ENCODE data around the gene JAML.

DNA sequence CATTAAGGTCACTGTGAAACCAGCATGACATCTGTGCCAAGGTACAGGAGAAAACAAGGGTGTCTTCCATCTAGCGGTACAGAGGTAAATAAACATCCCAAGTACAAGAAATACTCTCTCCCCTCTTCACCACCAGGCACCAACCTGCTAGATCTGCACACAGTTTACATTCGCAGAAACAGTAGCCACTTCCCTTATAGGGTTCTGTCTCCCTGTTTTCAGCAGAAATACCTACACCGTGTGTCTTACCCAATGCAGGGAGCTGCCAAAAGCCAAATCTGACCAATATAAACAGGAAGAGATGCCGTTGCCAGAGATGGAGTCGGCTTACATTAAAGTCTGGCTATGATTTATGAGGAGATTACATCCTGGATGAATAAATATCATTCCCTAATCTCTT lies 73.4 kb downstream of the JAML start:
- TF ChIP-seq, protein P1, sequence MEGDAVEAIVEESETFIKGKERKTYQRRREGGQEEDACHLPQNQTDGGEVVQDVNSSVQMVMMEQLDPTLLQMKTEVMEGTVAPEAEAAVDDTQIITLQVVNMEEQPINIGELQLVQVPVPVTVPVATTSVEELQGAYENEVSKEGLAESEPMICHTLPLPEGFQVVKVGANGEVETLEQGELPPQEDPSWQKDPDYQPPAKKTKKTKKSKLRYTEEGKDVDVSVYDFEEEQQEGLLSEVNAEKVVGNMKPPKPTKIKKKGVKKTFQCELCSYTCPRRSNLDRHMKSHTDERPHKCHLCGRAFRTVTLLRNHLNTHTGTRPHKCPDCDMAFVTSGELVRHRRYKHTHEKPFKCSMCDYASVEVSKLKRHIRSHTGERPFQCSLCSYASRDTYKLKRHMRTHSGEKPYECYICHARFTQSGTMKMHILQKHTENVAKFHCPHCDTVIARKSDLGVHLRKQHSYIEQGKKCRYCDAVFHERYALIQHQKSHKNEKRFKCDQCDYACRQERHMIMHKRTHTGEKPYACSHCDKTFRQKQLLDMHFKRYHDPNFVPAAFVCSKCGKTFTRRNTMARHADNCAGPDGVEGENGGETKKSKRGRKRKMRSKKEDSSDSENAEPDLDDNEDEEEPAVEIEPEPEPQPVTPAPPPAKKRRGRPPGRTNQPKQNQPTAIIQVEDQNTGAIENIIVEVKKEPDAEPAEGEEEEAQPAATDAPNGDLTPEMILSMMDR (IDR thresholded peaks at IDR 0.05; ENCODE audit: low read length), result no peak
- TF ChIP-seq EZH2 (IDR thresholded peaks at IDR 0.05; ENCODE audit: borderline replicate concordance, low read length), result no peak

Measured in OCI-LY1 (cell line).